ENCODE data around the gene PAX5. TPM values are rescaled to one million over a fixed set of nuclear protein-coding genes. Genes with fewer than 3 reads are reported as not detected.

PAX5 gene
- total RNA-seq, 2 donors from 2014 or later, result 0.52 TPM; not detected in 1

DNA sequence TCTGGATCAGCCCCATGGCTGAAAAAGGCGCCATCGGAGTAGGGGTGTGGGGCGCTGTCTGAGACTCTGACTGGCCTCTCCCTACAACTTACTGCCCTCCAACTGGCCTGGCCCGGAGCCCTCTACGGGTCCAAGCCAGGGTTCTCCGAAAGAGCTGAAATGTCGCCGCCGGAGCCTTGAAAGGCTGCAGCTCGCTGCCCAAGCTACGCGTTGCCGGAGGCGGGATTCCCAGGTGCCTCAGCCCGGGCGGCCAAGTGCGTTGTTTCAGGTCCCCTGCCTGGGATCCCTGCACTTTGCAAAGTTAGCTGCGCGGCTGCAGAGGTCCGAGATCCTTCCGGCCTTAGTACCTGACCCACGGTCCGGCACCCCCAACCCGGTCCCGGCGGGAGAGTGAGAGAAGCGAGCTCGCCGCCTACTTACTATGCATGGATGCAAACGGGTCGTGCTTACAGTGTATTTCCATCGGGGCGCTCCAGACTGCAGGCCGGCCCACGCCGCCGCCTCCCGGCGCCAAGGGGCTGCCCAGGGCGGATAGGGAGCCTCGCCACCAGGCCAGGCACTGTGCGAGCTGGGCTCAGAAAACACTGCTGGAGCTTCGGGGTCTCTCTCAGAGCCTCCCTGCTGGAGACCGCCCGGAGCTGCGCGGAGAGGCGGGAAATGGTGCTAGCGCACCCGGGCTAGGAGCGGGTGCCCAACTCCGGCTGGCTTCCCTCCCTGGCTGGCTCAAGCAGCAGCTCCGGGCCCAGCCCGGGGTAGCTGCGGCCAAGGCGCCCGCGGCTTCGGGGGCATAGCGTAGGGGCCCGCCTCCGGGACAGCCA lies 7.7 kb downstream of the PAX5 start:
- no peak overlapping the region for H3K4me3 ChIP-seq
- intact Hi-C loops (cut with DNase I), result no loop called here
- H3K36me3 ChIP-seq (replicated peaks in 1 of 2; ENCODE audit: insufficient read depth in 1 of 2, low read depth in 2 of 2), result no peaks in the 10 kb centered on the region
- H3K9me3 ChIP-seq, result no peaks in the 10 kb centered on the region
- no peak for TF ChIP-seq POLR2A (IDR thresholded peaks at IDR 0.05)
- peaks cover 7 to 53% of the 10 kb centered on the region in 2 donors for H3K27me3 ChIP-seq
- ATAC-seq (no peak), DNase-seq (no peak)
- 2 to 4% methylated on average over 19 to 61 of the region's 62 CpGs for WGBS, 2 donors
- H3K4me1 ChIP-seq, result peaks cover 46% of the 10 kb centered on the region
- no peak overlapping the region for H3K27ac ChIP-seq

GRCh38 chr9:37025823-37026112 lies 8.3 kb downstream of the PAX5 start:
- no peak overlapping the region for H3K4me3 ChIP-seq
- no peaks in the 10 kb centered on the region for H3K9me3 ChIP-seq
- H3K27ac ChIP-seq, result no peak overlapping the region
- intact Hi-C loops (cut with DNase I), result no loop called here
- peaks cover 7 to 53% of the 10 kb centered on the region in 2 donors for H3K27me3 ChIP-seq
- no peak for TF ChIP-seq CTCF (IDR thresholded peaks at IDR 0.05)
- TF ChIP-seq POLR2A (IDR thresholded peaks at IDR 0.05), result no peak
- 1 to 6% methylated on average over 8 to 9 of the region's 9 CpGs for WGBS, 2 donors
- DNase-seq (no peak), ATAC-seq (no peak)
- H3K4me1 ChIP-seq, result peaks cover 46% of the 10 kb centered on the region
- no peaks in the 10 kb centered on the region for H3K36me3 ChIP-seq (replicated peaks in 1 of 2; ENCODE audit: insufficient read depth in 1 of 2, low read depth in 2 of 2)

DNA sequence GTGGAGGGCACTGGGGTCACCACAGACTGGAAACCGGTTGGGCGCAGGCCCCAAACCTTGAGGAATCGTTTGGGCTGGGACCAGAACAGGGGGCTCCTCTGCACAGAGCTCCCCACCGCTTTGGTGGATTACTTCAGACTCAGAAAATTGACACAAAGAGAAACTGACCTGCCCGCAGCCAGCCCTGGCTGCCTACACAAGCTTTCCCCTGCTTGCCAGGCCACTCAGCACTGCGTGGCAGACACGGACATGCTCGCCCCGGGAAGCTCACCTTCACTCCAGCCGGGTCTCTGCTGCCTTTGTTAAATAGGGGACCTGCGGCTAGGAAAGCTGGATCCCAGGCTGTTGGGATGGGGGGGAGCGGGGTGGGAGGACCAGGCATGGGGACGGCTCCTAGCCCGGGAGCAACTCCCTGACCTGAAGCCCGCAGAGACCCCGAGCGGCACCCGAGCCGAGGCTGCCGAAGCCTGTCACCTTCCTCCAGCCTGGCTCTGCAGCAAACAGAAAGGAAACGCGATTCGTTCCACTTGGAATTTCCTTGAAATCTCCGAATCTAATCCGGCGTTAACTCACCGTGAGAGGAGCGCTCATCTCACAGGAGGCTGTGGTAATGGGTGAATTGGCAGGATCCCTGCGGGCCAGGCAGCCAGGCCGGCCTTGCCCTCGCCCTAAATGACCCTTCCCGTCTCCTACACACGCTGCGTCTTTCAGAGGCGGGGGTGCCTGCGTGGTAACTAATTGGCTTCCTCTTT lies 8.8 kb downstream of the PAX5 start:
- no peak overlapping the region for H3K4me3 ChIP-seq
- no peak for DNase-seq
- TF ChIP-seq POLR2A (IDR thresholded peaks at IDR 0.05), result no peak
- TF ChIP-seq CTCF (IDR thresholded peaks at IDR 0.05), result no peak

DNA sequence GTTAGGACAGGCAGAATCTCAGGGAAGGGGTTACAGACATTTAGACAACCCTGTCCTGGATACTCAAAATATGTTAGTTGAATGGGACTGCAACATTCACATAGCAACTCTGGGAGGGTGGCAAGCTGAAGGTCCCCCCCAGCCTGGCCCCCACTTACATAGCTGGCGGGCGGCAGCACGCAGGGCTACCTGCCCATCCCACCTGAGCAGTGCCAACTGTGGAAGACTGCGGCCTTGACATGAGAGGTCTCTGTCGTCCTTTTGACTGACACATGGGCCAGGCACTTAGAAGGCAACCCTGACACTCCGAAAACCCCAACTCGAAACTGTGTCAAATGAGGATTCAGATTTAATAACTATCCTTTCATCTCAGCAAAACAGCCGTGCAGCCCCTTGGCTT lies 16.5 kb downstream of the PAX5 start:
- DNase-seq, result no peak
- Histone ChIP-seq H3K27me3 (peaks cover 0 to 5% of the 10 kb centered on the region in 2 donors), H3K9me3 (no peaks in the 10 kb centered on the region), H3K4me3 (no peak overlapping the region), H3K27ac (no peak overlapping the region), H3K36me3 (replicated peaks in 1 of 2; ENCODE audit: insufficient read depth in 1 of 2, low read depth in 2 of 2) (no peaks in the 10 kb centered on the region), H3K4me1 (no peaks in the 10 kb centered on the region)
- TF ChIP-seq POLR2A (IDR thresholded peaks at IDR 0.05) (no peak), CTCF (IDR thresholded peaks at IDR 0.05) (no peak)
- WGBS, 2 donors, result 82 to 91% methylated on average over 8 of the region's 8 CpGs
- intact Hi-C loops (cut with DNase I), result no loop called here
- ATAC-seq, result no peak

More for the DNA sequence above, 8.8 kb downstream of the PAX5 start:
- no peak for ATAC-seq
- Histone ChIP-seq H3K9me3 (no peaks in the 10 kb centered on the region), H3K36me3 (replicated peaks in 1 of 2; ENCODE audit: insufficient read depth in 1 of 2, low read depth in 2 of 2) (no peaks in the 10 kb centered on the region), H3K4me1 (peaks cover 42% of the 10 kb centered on the region), H3K27me3 (peaks cover 7 to 49% of the 10 kb centered on the region in 2 donors), H3K27ac (no peak overlapping the region)
- intact Hi-C loops (cut with DNase I), result no loop called here
- WGBS, 2 donors, result 7 to 10% methylated on average over 31 to 36 of the region's 36 CpGs

DNA sequence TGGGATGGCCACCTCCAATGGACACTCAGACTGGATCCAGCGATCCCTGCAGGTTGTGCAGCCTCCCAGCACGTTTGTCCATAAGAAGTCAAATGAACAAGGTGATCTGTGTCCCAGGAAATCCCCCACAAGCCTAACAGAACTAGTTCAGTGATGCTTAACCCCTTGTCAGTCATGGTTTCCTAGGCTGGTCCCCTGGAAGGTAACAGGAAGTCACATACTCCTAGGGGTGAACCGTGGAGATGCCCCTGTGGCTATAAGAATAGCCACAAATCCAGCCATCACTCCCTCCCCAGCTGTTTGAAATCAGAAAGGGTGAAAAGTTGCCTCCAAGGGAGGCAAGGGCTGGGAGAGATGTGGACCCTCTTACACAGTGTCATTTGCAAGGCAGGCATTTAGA lies 22.5 kb downstream of the PAX5 start:
- Histone ChIP-seq H3K27ac (no peak overlapping the region), H3K27me3 (peaks cover 0 to 6% of the 10 kb centered on the region in 2 donors), H3K9me3 (no peaks in the 10 kb centered on the region), H3K36me3 (replicated peaks in 1 of 2; ENCODE audit: insufficient read depth in 1 of 2, low read depth in 2 of 2) (no peaks in the 10 kb centered on the region), H3K4me3 (no peak overlapping the region), H3K4me1 (no peaks in the 10 kb centered on the region)
- no peak for TF ChIP-seq POLR2A (IDR thresholded peaks at IDR 0.05)
- no peak for TF ChIP-seq CTCF (IDR thresholded peaks at IDR 0.05)
- intact Hi-C loops (cut with DNase I), result no loop called here
- 56 to 80% methylated on average over 1 to 3 of the region's 3 CpGs for WGBS, 2 donors
- DNase-seq (no peak), ATAC-seq (no peak)
